Endothelial cell of umbilical vein (primary cell): ENCODE data around the gene AGBL4.

ENCODE experiments used
- EZH2 ChIP-seq: IDR thresholded peaks from 2 replicates; pipeline ENCODE4 v1.6.1; 2012; ENCODE audit warnings: borderline replicate concordance, low read depth, mild to moderate bottlenecking, moderate library complexity, low read length, inconsistent platforms; ENCODE audit not compliant: severe bottlenecking
- FOS ChIP-seq: IDR thresholded peaks from 2 replicates; pipeline ENCODE4 v1.6.1; 2011; ENCODE audit warnings: mild to moderate bottlenecking, low read length, moderate library complexity, borderline replicate concordance; ENCODE audit not compliant: insufficient read depth
- GATA2 ChIP-seq: IDR thresholded peaks from 2 replicates; pipeline ENCODE4 v1.7.0; 2011; ENCODE audit warnings: low read depth, mild to moderate bottlenecking, moderate library complexity, mixed read lengths, low read length; ENCODE audit not compliant: insufficient read length, insufficient read depth
- MYC ChIP-seq: IDR thresholded peaks from one replicate; pipeline ENCODE4 v1.6.1; 2011; ENCODE audit warnings: mild to moderate bottlenecking, low read depth, low read length
- POLR2A ChIP-seq: IDR thresholded peaks from 2 replicates; pipeline ENCODE4 v1.6.1; 2012; ENCODE audit warnings: low read depth, mild to moderate bottlenecking, control low read depth, low read length
- POLR2AphosphoS5 ChIP-seq: IDR thresholded peaks from 2 replicates; pipeline ENCODE4 v1.6.1; 2012; ENCODE audit warnings: low read depth, mild to moderate bottlenecking, control low read depth, low read length, moderate library complexity; ENCODE audit not compliant: insufficient read depth
- TF ChIP-seq, protein P1 (sequence below), 2 donors: IDR thresholded peaks; 1 replicate in 1 of 2; 2 replicates in 1 of 2; pipeline ENCODE4 v1.5.1; 2011; ENCODE audit warnings: low read length in 2 of 2, mild to moderate bottlenecking in 2 of 2, moderate library complexity in 2 of 2, control low read depth in 1 of 2, inconsistent platforms in 1 of 2, low read depth in 1 of 2; ENCODE audit not compliant: insufficient read depth in 1 of 2; ENCODE audit errors: extremely low read depth in 1 of 2

- TF ChIP-seq, protein P1, sequence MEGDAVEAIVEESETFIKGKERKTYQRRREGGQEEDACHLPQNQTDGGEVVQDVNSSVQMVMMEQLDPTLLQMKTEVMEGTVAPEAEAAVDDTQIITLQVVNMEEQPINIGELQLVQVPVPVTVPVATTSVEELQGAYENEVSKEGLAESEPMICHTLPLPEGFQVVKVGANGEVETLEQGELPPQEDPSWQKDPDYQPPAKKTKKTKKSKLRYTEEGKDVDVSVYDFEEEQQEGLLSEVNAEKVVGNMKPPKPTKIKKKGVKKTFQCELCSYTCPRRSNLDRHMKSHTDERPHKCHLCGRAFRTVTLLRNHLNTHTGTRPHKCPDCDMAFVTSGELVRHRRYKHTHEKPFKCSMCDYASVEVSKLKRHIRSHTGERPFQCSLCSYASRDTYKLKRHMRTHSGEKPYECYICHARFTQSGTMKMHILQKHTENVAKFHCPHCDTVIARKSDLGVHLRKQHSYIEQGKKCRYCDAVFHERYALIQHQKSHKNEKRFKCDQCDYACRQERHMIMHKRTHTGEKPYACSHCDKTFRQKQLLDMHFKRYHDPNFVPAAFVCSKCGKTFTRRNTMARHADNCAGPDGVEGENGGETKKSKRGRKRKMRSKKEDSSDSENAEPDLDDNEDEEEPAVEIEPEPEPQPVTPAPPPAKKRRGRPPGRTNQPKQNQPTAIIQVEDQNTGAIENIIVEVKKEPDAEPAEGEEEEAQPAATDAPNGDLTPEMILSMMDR (IDR thresholded peaks at IDR 0.05; ENCODE audit: extremely low read depth in 1 of 2, insufficient read depth in 1 of 2, low read depth in 1 of 2, low read length in 2 of 2) = no peak
- TF ChIP-seq POLR2A = no peak
- no peak for TF ChIP-seq POLR2AphosphoS5
- TF ChIP-seq EZH2 = no peak
- TF ChIP-seq FOS = no peak
- TF ChIP-seq MYC = no peak
- no peak for TF ChIP-seq GATA2
Observed at GRCh38 chr1:48680411-48681035, 1343.2 kb downstream of the AGBL4 start.
